Neural progenitor cell (in vitro differentiated cells): ENCODE data around the gene CAMKMT.

Experiments
- CTCF ChIP-seq: fragments of 200-600 bp; sonication (generic); IDR thresholded peaks from 2 replicates; pipeline ENCODE4 v1.5.1; 2017; ENCODE audit warnings: antibody characterized with exemption, mild to moderate bottlenecking
- EZH2 ChIP-seq: fragments of 200-600 bp; sonication (generic); IDR thresholded peaks from 2 replicates; pipeline ENCODE4 v1.6.1; 2017; ENCODE audit warnings: antibody characterized with exemption, mild to moderate bottlenecking, moderate library complexity
- EZH2phosphoT487 ChIP-seq: fragments of 200-600 bp; sonication (generic); IDR thresholded peaks from 2 replicates; pipeline ENCODE4 v1.6.1; 2017; ENCODE audit warnings: antibody characterized with exemption

DNA sequence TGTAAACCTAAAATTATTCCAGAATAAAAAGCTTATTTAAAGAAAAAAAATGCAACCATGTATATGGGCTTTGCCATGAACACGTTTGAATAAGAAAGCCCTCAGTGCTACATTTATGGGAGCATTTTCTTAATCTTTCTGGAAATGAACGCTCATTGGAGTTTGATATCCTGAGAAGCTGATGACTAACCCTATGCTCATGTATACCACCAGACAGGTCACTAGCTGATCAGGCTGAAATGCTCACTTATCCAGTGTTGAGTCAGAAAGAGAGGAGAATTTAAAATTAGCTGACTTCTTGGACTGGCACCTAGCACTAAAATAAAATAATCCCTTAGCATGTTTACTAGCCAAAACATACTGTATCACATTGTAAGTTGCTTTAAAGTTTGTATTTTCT, 324.8 kb downstream of the CAMKMT start:
- no peak for TF ChIP-seq EZH2
- no peak for TF ChIP-seq CTCF
- no peak for TF ChIP-seq EZH2phosphoT487
